Suprapubic skin (tissue), 3 donors: ENCODE results near the gene EPS15.

Experiments used
- CTCF ChIP-seq, 2 donors: fragments of 200-600 bp in 1 of 2; fragments of 450-650 bp in 1 of 2; sonication (generic) in 1 of 2; IDR thresholded peaks; one replicate each; pipeline ENCODE4 v1.5.1; 2016 to 2019; ENCODE audit warnings: antibody characterized with exemption in 2 of 2, mild to moderate bottlenecking in 1 of 2, moderate library complexity in 1 of 2
- POLR2AphosphoS5 ChIP-seq, 3 donors: sonication (generic); formaldehyde crosslinking; IDR thresholded peaks; one replicate each; pipeline ENCODE4 v1.6.1; 2017; ENCODE audit warnings: antibody characterized with exemption in 3 of 3

GRCh38 chr1:51439053-51439452, 80.0 kb downstream of the EPS15 start:
- TF ChIP-seq POLR2AphosphoS5 (IDR thresholded peaks at IDR 0.05), result no peak
- no peak for TF ChIP-seq CTCF (IDR thresholded peaks at IDR 0.05)
